Middle frontal gyrus (tissue), 1 donor: ENCODE data around the gene GDPD1.
"Not testable (repeated sequence)": the region's sequence is repeated elsewhere in the genome, so short reads cannot be mapped to it uniquely, and the experiment has no call there.

ENCODE experiments used
- DNase-seq: peaks from one replicate; pipeline ENCODE4 v3.0.0-alpha.2; 2015; ENCODE audit warnings: low spot score; ENCODE audit errors: extremely low spot score

Gene GDPD1

GRCh38 chr17:59220328-59221158, at the start of gene GDPD1:
TSS of gene GDPD1 (plus strand) at chr17:59220511. CDS start at chr17:59220610, 99 bp downstream.
- DNase-seq: peak; percentile 95

GRCh38 chr17:59172436-59173004, 47.8 kb upstream of the GDPD1 start:
- no peak for DNase-seq

- DNase-seq: no peak
Measured at GRCh38 chr17:59174671-59175070, 45.6 kb upstream of the GDPD1 start.

- DNase-seq: no peak
Measured at GRCh38 chr17:59175076-59175475, 45.2 kb upstream of the GDPD1 start.

DNA sequence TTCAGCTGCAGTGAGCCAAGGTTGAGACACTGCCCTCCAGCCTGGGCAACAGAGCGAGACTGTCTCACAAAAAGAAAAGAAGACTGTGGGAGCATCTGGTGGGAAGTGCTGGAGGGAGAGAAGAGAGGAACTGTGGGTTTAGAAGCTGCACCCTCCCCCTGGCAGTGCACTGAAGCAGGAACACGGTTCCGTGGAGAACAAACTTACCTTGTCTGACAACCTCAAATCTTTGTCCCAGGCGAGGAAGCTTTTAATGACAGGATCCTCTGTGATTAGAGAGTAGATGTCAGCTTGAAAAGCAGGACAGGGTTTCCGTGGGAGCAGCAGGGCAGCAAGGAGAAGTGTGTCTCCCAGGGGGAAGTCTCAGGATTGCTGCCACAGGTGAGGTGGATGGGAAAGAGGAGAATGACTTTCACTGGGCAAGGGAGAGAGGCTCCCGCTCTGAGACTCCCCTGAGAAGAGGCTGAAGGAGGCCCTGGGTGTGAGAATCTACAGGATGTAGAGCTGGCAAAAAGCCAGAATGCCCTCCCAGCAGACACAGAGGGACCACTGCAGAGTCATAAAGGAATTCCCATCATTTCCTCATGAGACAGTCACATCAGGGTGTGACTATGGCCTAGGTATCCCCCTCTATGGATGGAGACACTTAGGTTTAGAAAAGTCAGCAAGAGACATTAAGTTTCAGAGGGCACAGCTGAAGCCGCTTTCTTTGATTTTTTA, 41.9 kb upstream of the GDPD1 start:
- no peak for DNase-seq

GRCh38 chr17:59179601-59180000, 40.7 kb upstream of the GDPD1 start:
- not testable (repeated sequence) for DNase-seq

- DNase-seq: no peak
Measured at GRCh38 chr17:59180626-59181025, 39.7 kb upstream of the GDPD1 start.

GRCh38 chr17:59181481-59181880, 38.8 kb upstream of the GDPD1 start:
- DNase-seq: no peak

DNA sequence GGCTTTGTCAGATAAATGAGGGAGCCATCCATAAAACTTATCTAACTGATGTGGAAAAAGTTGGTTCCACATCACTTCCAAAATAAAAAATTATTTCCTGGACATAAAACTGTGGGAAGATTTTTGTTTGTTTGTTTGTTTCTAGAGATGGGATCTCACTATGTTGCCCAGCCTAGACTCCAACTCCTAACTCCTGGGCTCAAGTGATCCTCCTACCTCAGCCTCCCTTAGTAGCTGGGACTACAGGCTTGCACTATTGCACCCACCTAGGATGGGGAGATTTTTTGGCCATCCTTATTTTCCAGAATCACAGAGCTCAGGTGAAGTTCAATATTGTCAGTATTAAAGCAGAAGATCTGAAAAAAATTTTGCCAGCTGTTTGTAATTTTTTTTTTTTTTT, 34.3 kb upstream of the GDPD1 start:
- no peak for DNase-seq

DNA sequence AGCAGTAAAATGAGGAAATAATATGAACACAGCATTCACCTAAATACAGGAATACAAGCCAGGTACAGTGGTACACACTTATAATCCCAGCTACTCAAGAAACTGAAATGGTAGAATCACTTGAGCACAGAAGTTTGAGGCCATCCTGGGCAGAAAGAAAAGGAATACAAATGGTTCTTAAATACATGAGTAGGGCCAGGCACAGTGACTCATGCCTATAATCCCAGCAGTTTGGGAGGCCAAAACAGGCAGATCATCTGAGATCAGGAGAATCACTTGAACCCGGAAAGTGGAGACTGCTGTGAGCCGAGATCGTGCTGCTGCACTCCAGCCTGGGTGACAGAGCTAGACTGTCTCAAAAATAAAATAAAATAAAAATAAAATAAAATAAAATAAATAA, 33.5 kb upstream of the GDPD1 start:
- no peak for DNase-seq

- no peak for DNase-seq
Measured at GRCh38 chr17:59190806-59191205, 29.5 kb upstream of the GDPD1 start.

DNA sequence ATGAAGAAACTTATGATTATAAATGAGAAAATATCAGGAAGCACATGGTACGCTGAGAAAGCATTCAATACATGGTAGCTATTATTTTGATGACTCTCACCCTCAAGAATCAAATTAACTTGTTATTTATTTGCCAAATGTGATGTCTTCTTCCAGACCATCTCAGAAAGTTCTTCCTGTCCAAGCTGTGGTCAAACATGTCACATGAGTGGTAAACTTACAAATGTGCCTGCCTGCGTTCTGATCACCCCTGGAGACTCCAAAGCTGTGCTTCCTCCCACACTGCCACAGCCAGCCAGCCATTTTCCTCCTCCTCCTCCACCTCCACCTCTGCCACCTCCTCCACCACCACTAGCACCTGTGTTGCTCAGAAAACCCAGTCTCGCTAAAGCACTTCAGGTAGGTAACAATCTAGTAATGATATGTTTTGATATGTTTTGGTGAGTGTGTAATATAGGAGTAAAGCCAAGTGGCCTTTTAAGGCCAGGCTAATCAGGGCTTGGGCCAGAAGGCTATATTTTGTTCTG, 26.9 kb upstream of the GDPD1 start:
- no peak for DNase-seq

GRCh38 chr17:59199398-59199797, 20.9 kb upstream of the GDPD1 start:
- DNase-seq: no peak

- DNase-seq: no peak
Measured at GRCh38 chr17:59202320-59202719, 18.0 kb upstream of the GDPD1 start.

DNA sequence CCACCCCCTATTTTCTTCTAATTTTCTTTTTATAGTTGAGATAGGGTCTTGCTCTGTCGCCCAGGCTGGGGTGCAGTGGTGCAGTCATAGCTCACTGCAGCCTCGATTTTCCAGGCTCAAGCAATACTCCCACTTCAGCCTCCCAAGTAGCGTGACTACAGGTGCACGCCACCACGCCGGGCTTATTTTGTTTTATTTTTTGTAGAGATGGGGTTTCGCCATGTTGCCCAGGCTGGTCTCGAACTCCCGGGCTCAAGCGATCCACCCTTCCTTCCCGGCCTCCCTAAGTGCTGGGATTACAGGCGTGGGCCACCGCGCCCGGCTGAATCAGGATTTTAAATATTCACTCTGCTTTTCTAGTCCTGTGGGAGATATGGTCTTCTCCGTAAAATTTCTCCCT, 941 bp upstream of the GDPD1 start:
- DNase-seq: no peak

DNA sequence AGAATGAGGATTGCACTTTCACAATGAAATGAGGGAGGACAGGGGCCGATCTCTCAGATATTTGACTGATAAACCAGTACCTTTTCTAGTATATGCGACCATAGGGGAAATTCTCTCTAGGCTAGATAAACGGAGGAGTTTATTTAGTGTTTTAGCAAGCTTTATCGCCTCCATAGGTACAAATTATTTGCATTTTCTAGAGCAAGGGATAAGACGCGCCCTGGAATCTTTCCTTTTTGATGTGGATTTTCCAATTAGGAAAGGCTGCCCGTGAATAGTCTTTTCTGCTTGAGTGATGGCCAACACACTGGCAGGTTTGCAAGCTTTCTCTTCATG, 351 bp upstream of the GDPD1 start:
- DNase-seq: no peak

DNA sequence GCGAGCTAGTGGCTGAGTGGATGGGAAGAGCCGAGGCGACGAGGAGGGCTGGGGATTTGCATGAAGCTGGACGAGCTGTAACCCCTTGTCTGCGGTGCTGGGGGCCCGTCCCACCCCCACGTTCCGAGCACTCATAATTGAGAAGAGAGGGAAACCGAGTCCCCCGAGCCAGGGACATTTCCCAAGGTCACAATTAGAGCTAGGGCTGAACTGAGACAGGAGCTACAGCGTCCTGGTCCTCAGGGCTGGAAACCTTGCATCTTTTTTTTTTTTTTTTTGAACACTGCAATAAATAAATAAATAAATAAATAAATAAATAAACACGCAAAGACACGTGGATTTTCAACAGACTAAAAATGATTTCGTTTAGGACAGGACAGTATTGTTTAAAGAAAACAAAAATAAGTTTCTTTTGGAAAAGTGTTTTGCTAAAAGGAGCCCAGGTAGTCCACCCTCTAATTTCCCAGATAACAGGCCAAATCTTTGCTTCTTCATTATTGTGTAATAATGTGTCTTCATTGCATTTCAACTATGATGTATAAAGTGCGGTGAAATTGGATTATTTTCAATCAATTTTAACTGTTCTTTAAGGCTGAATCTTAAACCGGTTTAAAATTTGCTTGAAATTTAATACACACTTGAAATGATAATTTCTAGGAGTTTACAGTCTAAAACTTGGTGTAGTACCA, 992 bp downstream of the GDPD1 start:
- no peak for DNase-seq

DNA sequence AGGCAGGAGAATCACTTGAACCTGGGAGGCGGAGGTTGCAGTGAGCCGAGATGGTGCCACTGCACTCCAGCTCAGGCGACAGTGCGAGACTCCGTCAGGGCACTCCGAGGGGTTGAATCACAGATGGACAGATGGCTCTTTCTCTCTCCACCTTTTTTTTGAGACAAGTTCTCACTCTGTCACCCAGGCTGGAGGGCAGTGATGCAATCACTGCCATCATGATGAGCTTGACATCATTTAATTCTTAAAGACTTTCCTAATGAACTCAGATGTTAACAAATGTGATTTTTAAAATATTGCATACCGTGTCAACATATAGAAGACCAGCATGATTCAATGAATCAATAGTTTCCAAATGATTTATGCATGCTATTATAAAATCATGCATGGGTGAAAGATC, 3.5 kb downstream of the GDPD1 start:
- no peak for DNase-seq

GRCh38 chr17:59228588-59228987, 8.3 kb downstream of the GDPD1 start:
- not testable (repeated sequence) for DNase-seq

- DNase-seq: no peak
Measured at GRCh38 chr17:59230764-59231163, 10.5 kb downstream of the GDPD1 start.

- DNase-seq: peak; percentile 29
Measured at GRCh38 chr17:59234631-59235030, 14.3 kb downstream of the GDPD1 start.

- DNase-seq: no peak
Measured at GRCh38 chr17:59238906-59239305, 18.6 kb downstream of the GDPD1 start.
